OCI-LY1 (cell line): ENCODE measurements around the gene ZNF646.

ENCODE experiments used
- H2AFZ ChIP-seq: fragments of 200-600 bp; sonication (generic), shearing (Covaris generic); 2 replicates; pipeline ENCODE4 v1.6.0; 2014; ENCODE audit warnings: antibody characterized with exemption, mild to moderate bottlenecking, low read length
- H3F3A ChIP-seq: fragments of 200-600 bp; sonication (generic), shearing (Covaris generic); 2 replicates; pipeline ENCODE4 v1.6.0; 2014; ENCODE audit warnings: mild to moderate bottlenecking, antibody characterized with exemption, low read length, moderate library complexity; ENCODE audit not compliant: insufficient read depth
- H3K27ac ChIP-seq: fragments of 200-600 bp; sonication (generic); 2 replicates; pipeline ENCODE4 v1.5.1; 2014; ENCODE audit warnings: low read length, mixed run types, mild to moderate bottlenecking, low read depth; ENCODE audit not compliant: poor library complexity, severe bottlenecking
- H3K27me3 ChIP-seq: fragments of 200-600 bp; sonication (generic); 2 replicates; pipeline ENCODE4 v1.6.0; 2014; ENCODE audit warnings: antibody characterized with exemption, mild to moderate bottlenecking, low read length, moderate library complexity; ENCODE audit not compliant: insufficient read depth
- H3K36me3 ChIP-seq: fragments of 200-600 bp; sonication (generic); 2 replicates; pipeline ENCODE4 v1.6.1; 2014; ENCODE audit warnings: mild to moderate bottlenecking, antibody characterized with exemption, low read length, moderate library complexity, mixed read lengths; ENCODE audit not compliant: insufficient read depth
- H3K4me1 ChIP-seq: fragments of 200-600 bp; sonication (generic); 2 replicates; pipeline ENCODE4 v1.5.1; 2014; ENCODE audit warnings: mild to moderate bottlenecking, low read length, moderate library complexity; ENCODE audit not compliant: insufficient read depth, severe bottlenecking
- H3K4me2 ChIP-seq: fragments of 200-600 bp; sonication (generic), shearing (Covaris generic); 2 replicates; pipeline ENCODE4 v1.6.1; 2014; ENCODE audit warnings: low read length
- H3K4me3 ChIP-seq: fragments of 200-600 bp; sonication (generic); 2 replicates; pipeline ENCODE4 v1.5.1; 2014; ENCODE audit warnings: low read length, low read depth, mild to moderate bottlenecking, mixed read lengths; ENCODE audit not compliant: poor library complexity, severe bottlenecking
- H3K79me2 ChIP-seq: fragments of 200-600 bp; shearing (Covaris generic); 2 replicates; pipeline ENCODE4 v1.6.1; 2016; ENCODE audit warnings: mixed run types, low read length, mixed read lengths; ENCODE audit not compliant: insufficient read depth
- H3K9ac ChIP-seq: fragments of 200-600 bp; sonication (generic), shearing (Covaris generic); 2 replicates; pipeline ENCODE4 v1.6.1; 2014; ENCODE audit warnings: mild to moderate bottlenecking, low read length, mixed read lengths
- H3K9me2 ChIP-seq: fragments of 200-600 bp; sonication (generic), shearing (Covaris generic); 2 replicates; pipeline ENCODE4 v1.6.1; 2014; ENCODE audit warnings: low read depth, mild to moderate bottlenecking, low read length, mixed read lengths
- H3K9me3 ChIP-seq: fragments of 200-600 bp; shearing (Covaris generic); 2 replicates; pipeline ENCODE4 v1.6.1; 2014; ENCODE audit warnings: low read length, mixed read lengths
- H4K20me1 ChIP-seq: fragments of 200-600 bp; sonication (generic), shearing (Covaris generic); 2 replicates; pipeline ENCODE4 v1.6.0; 2016; ENCODE audit warnings: mild to moderate bottlenecking, low read length; ENCODE audit not compliant: insufficient read depth
- EZH2 ChIP-seq: fragments of 200-600 bp; sonication (generic), shearing (Covaris generic); IDR thresholded peaks from 2 replicates; pipeline ENCODE4 v1.8.0; 2017; ENCODE audit warnings: borderline replicate concordance, mixed run types, mild to moderate bottlenecking, antibody characterized with exemption, low read length, moderate library complexity, mixed read lengths
- TF ChIP-seq, protein P1 (sequence below): fragments of 200-600 bp; sonication (generic), shearing (Covaris generic); IDR thresholded peaks from 2 replicates; pipeline ENCODE4 v1.5.1; 2017; ENCODE audit warnings: mild to moderate bottlenecking, antibody characterized with exemption, low read length, moderate library complexity, mixed read lengths

The ZNF646 gene

DNA sequence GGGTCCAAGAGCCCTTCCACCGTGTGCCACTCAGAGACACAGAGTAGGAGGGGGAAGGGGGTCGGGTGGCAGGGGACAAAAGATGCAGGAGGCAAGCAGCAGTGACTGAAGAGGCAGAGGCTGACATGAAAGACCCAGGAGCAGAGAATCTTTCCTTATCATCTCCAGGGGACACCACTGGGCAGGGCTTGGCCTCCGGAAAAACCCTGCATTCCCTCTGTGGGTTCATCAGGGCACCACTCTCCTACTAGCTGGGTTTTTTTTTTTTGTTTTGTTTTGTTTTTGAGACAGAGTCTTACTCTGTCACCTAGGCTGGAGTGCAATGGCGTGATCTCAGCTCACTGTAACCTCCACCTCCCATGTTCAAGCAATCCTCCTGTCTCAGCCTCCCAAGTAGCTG lies 42.9 kb upstream of the ZNF646 start:
- Histone ChIP-seq H3K9ac (no peak overlapping the region), H3K79me2 (no peaks in the 10 kb centered on the region), H3K9me2 (no peaks in the 10 kb centered on the region), H3K4me2 (no peak overlapping the region), H3K4me3 (no peak overlapping the region), H3K27me3 (no peaks in the 10 kb centered on the region), H3F3A (no peaks in the 10 kb centered on the region), H3K4me1 (peaks cover 17% of the 10 kb centered on the region), H3K36me3 (no peaks in the 10 kb centered on the region; the same call in 1 of the 2 replicates), H3K9me3 (no peaks in the 10 kb centered on the region), H2AFZ (no peak overlapping the region), H3K27ac (no peak overlapping the region), H4K20me1 (no peaks in the 10 kb centered on the region)
- no peak for TF ChIP-seq EZH2
- TF ChIP-seq, protein P1, sequence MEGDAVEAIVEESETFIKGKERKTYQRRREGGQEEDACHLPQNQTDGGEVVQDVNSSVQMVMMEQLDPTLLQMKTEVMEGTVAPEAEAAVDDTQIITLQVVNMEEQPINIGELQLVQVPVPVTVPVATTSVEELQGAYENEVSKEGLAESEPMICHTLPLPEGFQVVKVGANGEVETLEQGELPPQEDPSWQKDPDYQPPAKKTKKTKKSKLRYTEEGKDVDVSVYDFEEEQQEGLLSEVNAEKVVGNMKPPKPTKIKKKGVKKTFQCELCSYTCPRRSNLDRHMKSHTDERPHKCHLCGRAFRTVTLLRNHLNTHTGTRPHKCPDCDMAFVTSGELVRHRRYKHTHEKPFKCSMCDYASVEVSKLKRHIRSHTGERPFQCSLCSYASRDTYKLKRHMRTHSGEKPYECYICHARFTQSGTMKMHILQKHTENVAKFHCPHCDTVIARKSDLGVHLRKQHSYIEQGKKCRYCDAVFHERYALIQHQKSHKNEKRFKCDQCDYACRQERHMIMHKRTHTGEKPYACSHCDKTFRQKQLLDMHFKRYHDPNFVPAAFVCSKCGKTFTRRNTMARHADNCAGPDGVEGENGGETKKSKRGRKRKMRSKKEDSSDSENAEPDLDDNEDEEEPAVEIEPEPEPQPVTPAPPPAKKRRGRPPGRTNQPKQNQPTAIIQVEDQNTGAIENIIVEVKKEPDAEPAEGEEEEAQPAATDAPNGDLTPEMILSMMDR = no peak

GRCh38 chr16:31032736-31033708 lies 41.2 kb upstream of the ZNF646 start, which contains the start of gene STX4:
Gene STX4 (plus strand): TSS chr16:31033558. CDS start chr16:31033806, 248 bp downstream.
- no peaks in the 10 kb centered on the region for H3K79me2 ChIP-seq
- no peaks in the 10 kb centered on the region for H3F3A ChIP-seq
- H3K36me3 ChIP-seq = no peaks in the 10 kb centered on the region; the same call in 1 of the 2 replicates
- H3K9me2 ChIP-seq = no peaks in the 10 kb centered on the region
- H2AFZ ChIP-seq = peak within 1 kb of the TSS; percentile 22; the same call in 1 of the 2 replicates
- H3K27me3 ChIP-seq = no peaks in the 10 kb centered on the region
- H4K20me1 ChIP-seq = no peaks in the 10 kb centered on the region
- no peak for TF ChIP-seq EZH2
- TF ChIP-seq, protein P1 = no peak
- H3K27ac ChIP-seq = no peak within 1 kb of the TSS
- peak within 1 kb of the TSS; percentile 87 for H3K4me2 ChIP-seq
- peak within 1 kb of the TSS; percentile 96 for H3K4me3 ChIP-seq
- H3K4me1 ChIP-seq = peaks cover 17% of the 10 kb centered on the region
- H3K9me3 ChIP-seq = no peaks in the 10 kb centered on the region
- H3K9ac ChIP-seq = peak within 1 kb of the TSS; percentile 76

- Histone ChIP-seq H3K4me2 (peak overlapping the region; percentile 87), H3K9me2 (no peaks in the 10 kb centered on the region), H3K36me3 (peaks cover 5% of the 10 kb centered on the region; the same call in 1 of the 2 replicates), H2AFZ (peak overlapping the region; percentile 22; the same call in 1 of the 2 replicates), H3K79me2 (no peaks in the 10 kb centered on the region), H3K27me3 (no peaks in the 10 kb centered on the region), H3K4me3 (peak overlapping the region; percentile 96), H3K9ac (peak overlapping the region; percentile 76), H4K20me1 (no peaks in the 10 kb centered on the region), H3K4me1 (peaks cover 17% of the 10 kb centered on the region), H3F3A (no peaks in the 10 kb centered on the region), H3K9me3 (no peaks in the 10 kb centered on the region), H3K27ac (no peak overlapping the region)
- TF ChIP-seq, protein P1 = no peak
- no peak for TF ChIP-seq EZH2
Observed at GRCh38 chr16:31033709-31034492, 40.3 kb upstream of the ZNF646 start.
